Measurements from ENCODE around the gene SCARB1. TPM values are rescaled to one million over a fixed set of nuclear protein-coding genes. Genes with fewer than 3 reads are reported as not detected.
A peak's percentile ranks its signal among the peaks of the same experiment; 100 is the strongest.

SCARB1 gene
- total RNA-seq, 4 donors from 2014 or later: 2.1 to 37.0 (median 9.6) TPM

GRCh38 chr12:124830306-124830705 lies 33.4 kb downstream of the SCARB1 start:
- Histone ChIP-seq H3K27me3 (no peaks in the 10 kb centered on the region), H3K27ac (no peak overlapping the region), H3K4me3 (no peak overlapping the region), H3K4me1 (peaks cover 0 to 9% of the 10 kb centered on the region in 2 donors), H3K36me3 (no peaks in the 10 kb centered on the region), H3K9me3 (no peaks in the 10 kb centered on the region)
- intact Hi-C loops (cut with DNase I; ENCODE audit: low total_unique reads): no loop called here
- no peak for DNase-seq
- TF ChIP-seq CTCF (IDR thresholded peaks at IDR 0.05) (no peak), POLR2A (IDR thresholded peaks at IDR 0.05) (no peak)

GRCh38 chr12:124829708-124830304 lies 33.9 kb downstream of the SCARB1 start:
- H3K9me3 ChIP-seq: no peaks in the 10 kb centered on the region
- no peaks in the 10 kb centered on the region for H3K27me3 ChIP-seq
- H3K4me3 ChIP-seq: no peak overlapping the region
- H3K4me1 ChIP-seq: peaks cover 0 to 9% of the 10 kb centered on the region in 2 donors
- no peaks in the 10 kb centered on the region for H3K36me3 ChIP-seq
- no peak for DNase-seq
- H3K27ac ChIP-seq: no peak overlapping the region
- TF ChIP-seq CTCF (IDR thresholded peaks at IDR 0.05) (no peak), POLR2A (IDR thresholded peaks at IDR 0.05) (no peak)
- intact Hi-C loops (cut with DNase I; ENCODE audit: low total_unique reads): no loop called here

GRCh38 chr12:124829008-124829707 lies 34.5 kb downstream of the SCARB1 start:
- Histone ChIP-seq H3K36me3 (no peaks in the 10 kb centered on the region), H3K9me3 (no peaks in the 10 kb centered on the region), H3K4me1 (peaks cover 0 to 8% of the 10 kb centered on the region in 2 donors), H3K27ac (peak overlapping the region in 1 of 2 donors; percentile 17), H3K4me3 (no peak overlapping the region), H3K27me3 (no peaks in the 10 kb centered on the region)
- DNase-seq: no peak
- intact Hi-C loops (cut with DNase I; ENCODE audit: low total_unique reads): no loop called here
- no peak for TF ChIP-seq POLR2A (IDR thresholded peaks at IDR 0.05)
- TF ChIP-seq CTCF (IDR thresholded peaks at IDR 0.05): no peak

GRCh38 chr12:124828264-124829007 lies 35.2 kb downstream of the SCARB1 start:
- H3K27me3 ChIP-seq: no peaks in the 10 kb centered on the region
- TF ChIP-seq CTCF (IDR thresholded peaks at IDR 0.05) (no peak), POLR2A (IDR thresholded peaks at IDR 0.05) (no peak)
- H3K27ac ChIP-seq: peak overlapping the region in 1 of 2 donors; percentile 17
- DNase-seq: no peak
- intact Hi-C loops (cut with DNase I; ENCODE audit: low total_unique reads): no loop called here
- no peaks in the 10 kb centered on the region for H3K36me3 ChIP-seq
- no peaks in the 10 kb centered on the region for H3K9me3 ChIP-seq
- no peak overlapping the region for H3K4me3 ChIP-seq
- H3K4me1 ChIP-seq: peaks cover 0 to under 1% of the 10 kb centered on the region in 2 donors
